GM19099 (cell line): ENCODE measurements around the gene AFG3L2.

ENCODE experiments used
- POLR2A ChIP-seq: IDR thresholded peaks from 3 replicates; pipeline ENCODE4 v1.6.1; 2011; ENCODE audit warnings: low read depth; ENCODE audit not compliant: insufficient read length; ENCODE audit errors: extremely low read depth

AFG3L2 gene

GRCh38 chr18:12305930-12306629 lies 70.9 kb downstream of the AFG3L2 start:
- no peak for TF ChIP-seq POLR2A

DNA sequence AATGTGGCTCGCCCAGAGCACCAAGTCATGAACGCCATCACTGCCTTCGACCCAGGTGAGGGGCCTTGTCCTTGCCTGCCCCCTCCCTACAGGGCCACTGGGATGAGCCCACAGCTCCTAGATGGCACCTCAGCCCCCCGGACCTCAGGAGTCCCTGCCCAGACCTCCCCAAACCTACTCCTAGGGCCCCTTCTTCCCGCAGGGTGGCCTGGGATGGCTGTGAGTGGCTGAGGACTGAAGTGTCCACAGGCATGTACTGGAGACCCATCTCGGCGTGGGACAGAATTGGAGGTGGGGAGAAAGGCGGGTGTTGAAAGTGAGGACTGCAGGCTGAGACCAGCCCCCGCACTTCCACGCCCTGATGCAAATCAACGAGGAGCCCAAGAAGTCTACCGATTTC lies 71.8 kb downstream of the AFG3L2 start:
- no peak for TF ChIP-seq POLR2A

DNA sequence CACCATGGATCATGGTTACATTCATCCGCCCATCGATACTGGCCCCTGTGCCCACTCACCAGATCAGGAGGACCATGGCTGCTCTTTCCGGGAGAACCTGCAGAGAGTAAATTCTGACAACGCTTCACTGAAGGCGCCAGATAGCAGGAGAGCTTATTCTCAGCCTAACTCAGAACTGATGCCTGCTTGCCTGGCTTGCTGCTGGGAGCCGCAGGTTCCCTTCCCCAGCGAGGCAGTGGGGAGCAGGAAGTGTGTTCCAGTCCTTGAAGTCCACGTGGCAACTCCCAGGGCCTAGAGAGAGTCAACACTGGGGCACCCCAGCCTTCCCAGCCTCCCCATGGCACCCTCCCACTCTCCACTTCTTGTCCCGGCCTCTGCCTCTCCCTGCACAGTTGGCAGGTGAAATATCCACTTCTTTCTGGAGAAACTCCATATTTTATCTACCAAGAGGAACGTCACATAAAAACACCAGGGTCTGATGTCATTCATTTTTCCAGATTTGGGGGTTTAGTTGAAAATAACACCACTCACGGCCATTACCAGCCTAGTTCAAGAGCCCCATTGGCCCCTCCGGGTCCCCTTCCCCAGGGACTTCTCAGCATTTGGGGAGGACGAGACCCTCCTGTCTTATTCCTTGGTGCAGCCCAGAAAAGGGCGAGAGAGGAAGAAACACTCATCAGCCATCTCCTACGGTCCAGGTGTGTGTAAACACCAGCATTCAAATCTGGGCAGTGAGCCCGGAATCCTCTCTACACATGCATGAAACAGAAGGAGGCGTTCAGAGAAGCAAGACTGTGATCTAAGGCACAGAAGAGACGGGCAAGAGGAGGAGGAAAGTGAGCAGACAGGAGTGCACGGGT lies 72.4 kb downstream of the AFG3L2 start:
- no peak for TF ChIP-seq POLR2A

GRCh38 chr18:12302391-12303147 lies 74.5 kb downstream of the AFG3L2 start:
- no peak for TF ChIP-seq POLR2A

DNA sequence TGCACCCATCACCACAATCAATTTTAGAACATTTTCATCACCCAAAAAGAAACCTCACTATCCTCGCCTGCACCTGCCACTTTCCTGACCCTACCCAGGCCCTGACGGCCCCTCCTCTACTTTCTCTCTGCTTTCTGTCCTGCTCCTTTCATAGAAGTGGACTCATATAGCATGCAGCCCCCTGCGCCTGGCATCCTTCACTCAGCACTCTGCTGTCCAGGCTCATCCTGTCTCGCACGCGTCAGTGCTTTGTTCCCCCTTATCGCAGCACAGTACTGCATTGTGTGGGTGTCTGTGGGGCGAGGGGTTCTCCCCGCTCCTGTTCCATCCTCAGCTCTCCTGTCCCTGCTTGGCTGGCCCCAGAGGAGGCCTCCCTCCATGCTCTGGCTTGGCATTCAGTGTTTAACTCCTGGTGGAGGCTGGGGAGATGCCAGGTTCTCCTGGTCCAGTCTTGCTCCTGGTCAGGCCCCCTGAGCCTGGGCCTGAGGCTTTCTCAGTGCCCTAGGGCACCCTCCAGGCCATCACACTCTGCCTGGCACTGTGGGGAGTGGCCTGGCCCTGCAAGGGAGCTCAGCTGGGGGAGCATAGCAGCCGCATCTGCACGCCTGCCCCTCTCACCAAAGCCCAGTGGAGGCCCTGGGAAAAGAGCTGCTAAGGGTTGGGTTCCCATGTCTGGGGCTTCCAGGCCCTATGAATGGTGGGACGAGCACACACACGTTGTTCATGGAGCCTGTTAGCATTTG lies 75.6 kb downstream of the AFG3L2 start:
- TF ChIP-seq POLR2A = no peak

DNA sequence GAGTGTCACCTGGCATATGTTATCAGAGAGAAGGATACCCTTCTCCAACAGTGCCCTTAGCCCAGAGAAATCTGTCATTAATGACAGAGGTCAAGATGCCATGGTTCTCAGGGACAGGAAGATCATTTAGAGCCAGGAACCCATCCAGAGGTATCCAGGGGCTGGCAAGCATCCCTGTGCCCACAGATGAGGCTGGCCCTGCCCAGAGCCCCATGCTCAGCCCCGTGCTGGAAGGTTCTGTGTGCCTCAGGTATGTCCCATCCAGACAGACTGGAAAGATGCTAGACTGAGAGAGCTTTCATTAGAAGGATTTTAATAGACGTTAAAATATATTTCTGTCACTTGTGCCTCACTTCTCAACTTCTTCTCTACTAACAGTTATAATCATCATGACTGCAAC lies 77.2 kb downstream of the AFG3L2 start:
- no peak for TF ChIP-seq POLR2A

GRCh38 chr18:12296457-12296856 lies 80.6 kb downstream of the AFG3L2 start:
- TF ChIP-seq POLR2A = no peak

DNA sequence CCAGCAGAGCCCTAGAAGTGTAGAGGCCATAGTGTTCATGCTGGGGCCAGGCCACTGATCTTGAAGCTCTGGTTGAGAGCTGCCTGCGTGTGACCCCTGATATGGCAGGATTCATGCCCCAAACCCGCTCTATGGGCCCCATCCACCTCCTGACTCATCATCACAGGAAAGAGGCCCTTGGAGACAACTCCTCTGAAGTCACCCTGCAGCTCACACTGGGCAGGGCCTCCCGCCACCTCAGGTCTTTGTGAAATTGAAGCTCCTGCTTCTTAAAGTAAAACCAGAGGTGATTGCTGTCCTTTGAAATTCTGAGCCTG lies 81.0 kb downstream of the AFG3L2 start:
- TF ChIP-seq POLR2A = no peak

DNA sequence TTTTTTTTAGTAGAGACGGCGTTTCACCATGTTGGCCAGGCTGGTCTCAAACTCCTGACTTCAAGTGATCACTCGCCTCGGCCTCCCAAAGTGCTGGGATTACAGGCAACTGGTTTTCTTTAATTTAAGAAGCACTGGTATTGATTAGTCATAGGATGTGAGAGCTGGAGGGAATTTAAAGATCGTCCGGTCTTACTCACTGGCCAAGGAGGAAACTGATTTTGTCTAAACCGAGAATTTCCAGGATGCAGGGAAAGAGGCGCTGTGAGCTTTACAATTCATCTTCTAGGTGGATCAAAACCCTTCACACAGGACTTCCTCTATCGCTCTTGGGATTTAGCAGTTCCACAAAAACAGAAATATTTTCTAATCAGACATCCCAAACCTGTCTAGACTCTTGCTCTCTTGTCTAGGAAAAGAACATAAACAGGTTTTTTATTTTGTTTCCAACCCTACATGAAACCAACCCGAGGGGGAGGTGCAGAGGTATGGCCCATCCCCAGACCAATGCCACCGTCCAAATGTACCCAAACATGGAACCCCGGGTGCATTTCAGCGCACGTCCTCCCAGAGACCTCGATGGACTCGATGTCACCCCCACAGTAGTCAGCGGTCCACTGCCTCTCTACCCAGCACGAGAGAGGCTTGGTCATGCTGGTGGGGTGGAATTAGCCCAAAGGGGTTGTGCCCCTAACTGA lies 81.5 kb downstream of the AFG3L2 start:
- TF ChIP-seq POLR2A = no peak

DNA sequence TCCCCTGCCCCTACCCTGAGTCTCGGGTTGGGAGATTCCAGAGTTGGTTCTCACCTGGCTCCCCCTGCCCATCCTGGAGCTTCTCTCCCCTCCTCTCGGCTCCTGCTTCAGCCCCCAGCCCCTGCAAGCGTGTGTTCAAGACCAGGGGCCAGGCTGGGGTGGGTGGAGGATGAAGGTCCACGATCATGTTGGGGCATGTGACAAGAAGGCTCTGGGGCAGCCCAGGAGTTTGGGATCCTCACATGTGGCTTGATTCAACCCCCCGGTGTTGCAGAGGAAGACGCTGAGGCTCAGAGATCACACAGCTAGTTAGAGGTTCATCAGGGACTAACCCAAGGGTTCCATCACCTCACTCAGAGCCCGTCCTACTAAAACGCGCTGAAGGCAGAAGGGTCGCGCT lies 83.2 kb downstream of the AFG3L2 start:
- no peak for TF ChIP-seq POLR2A

- no peak for TF ChIP-seq POLR2A
Observed at GRCh38 chr18:12291690-12292089, 85.3 kb downstream of the AFG3L2 start.

DNA sequence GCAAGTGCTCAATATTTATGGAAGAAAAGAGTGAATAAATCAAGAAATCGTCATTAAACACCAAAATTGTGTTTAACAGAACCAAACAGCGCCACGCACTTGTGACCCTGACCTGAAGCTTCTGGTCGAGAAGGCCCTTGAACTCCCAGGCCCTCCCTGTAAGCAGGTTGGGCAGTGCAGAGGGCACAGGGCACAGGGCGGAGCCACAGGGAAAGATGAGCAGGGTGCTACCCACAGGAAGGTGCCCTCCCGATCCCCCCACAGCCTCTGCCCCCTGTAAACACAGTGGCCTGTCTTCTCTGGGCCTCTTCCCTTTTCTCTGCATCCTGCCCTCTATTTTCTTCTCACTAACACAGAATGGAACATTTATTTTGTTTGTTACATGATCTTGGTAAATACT lies 85.9 kb downstream of the AFG3L2 start:
- no peak for TF ChIP-seq POLR2A

- TF ChIP-seq POLR2A = no peak
Observed at GRCh38 chr18:12290086-12290485, 86.9 kb downstream of the AFG3L2 start.

DNA sequence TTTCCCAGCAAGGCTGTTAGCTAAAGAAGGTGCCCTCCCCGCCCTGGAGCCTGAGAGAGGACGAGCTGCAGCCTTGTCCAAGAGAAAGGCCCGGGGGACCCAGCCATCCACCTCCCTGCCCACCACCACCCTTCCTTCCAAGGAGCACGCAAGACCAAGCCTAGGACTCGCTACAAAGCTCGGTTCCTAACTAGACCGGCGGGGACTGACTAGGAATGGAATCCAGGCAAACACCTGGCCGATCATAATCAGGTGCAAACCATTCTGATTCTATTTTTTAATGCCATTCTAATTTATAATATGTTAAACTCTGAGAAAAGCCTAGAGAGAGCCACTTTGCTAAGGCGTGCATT lies 88.6 kb downstream of the AFG3L2 start:
- TF ChIP-seq POLR2A = no peak
